Heart right ventricle (tissue), 16 donors: ENCODE data around the gene NAV1. TPM values are rescaled to one million over a fixed set of nuclear protein-coding genes. Genes with fewer than 3 reads are reported as not detected.
"Not testable (repeated sequence)": the region's sequence is repeated elsewhere in the genome, so short reads cannot be mapped to it uniquely, and the experiment has no call there.

ENCODE experiments used
- ATAC-seq, 8 donors: fragments of 200-7000 bp; cut with Tn5 transposase; one replicate each; pipeline ENCODE4 v1.9.1; 2020; ENCODE audit warnings: mild to moderate bottlenecking in 8 of 8, moderate library complexity in 8 of 8, moderate number of reproducible peaks in 1 of 8
- DNase-seq, 2 donors: peaks; one replicate each; pipeline ENCODE4 v3.0.0-alpha.2; 2020
- H3K27ac ChIP-seq, 10 donors: fragments of 200-600 bp; sonication (generic) in 2 of 10; one replicate each; pipeline versions ENCODE4 v1.5.0 to v1.8.0; 2020 to 2022; ENCODE audit warnings: mild to moderate bottlenecking in 3 of 10
- H3K27me3 ChIP-seq, 7 donors: fragments of 200-600 bp; one replicate each; pipeline ENCODE4 v1.8.0; 2021 to 2022; ENCODE audit warnings: mild to moderate bottlenecking in 2 of 7
- H3K36me3 ChIP-seq, 9 donors: fragments of 200-600 bp; sonication (generic) in 1 of 9; one replicate each; pipeline versions ENCODE4 v1.5.0 to v1.8.0; 2020 to 2022; ENCODE audit warnings: mild to moderate bottlenecking in 2 of 9
- H3K4me1 ChIP-seq, 9 donors: fragments of 200-600 bp; sonication (generic) in 1 of 9; one replicate each; pipeline versions ENCODE4 v1.5.0 to v1.8.0; 2020 to 2022; ENCODE audit warnings: mild to moderate bottlenecking in 4 of 9
- H3K4me3 ChIP-seq, 10 donors: fragments of 200-600 bp; sonication (generic) in 2 of 10; one replicate each; pipeline versions ENCODE4 v1.5.0 to v1.8.0; 2020 to 2022; ENCODE audit warnings: mild to moderate bottlenecking in 7 of 10, moderate library complexity in 2 of 10
- H3K9me3 ChIP-seq, 11 donors: fragments of 200-600 bp in 10 of 11; sonication (generic) in 2 of 11; one replicate each; pipeline versions ENCODE4 v1.5.0 to v1.8.0; 2013 to 2022; ENCODE audit warnings: mild to moderate bottlenecking in 2 of 11, control low read depth in 1 of 11, moderate library complexity in 1 of 11
- WGBS, 2 donors: extraction: QIAGEN DNeasy Blood & Tissue Kit; methylation state at CpG; one replicate each; pipeline ENCODE4 v1.1.7; 2013; ENCODE audit warnings: inconsistent platforms in 1 of 2; 5-methylcytosine and 5-hydroxymethylcytosine counted together
- intact Hi-C, 10 donors: fragments of 100-400 bp; cut with DNase I; formaldehyde crosslinking; loops; one replicate each; pipeline versions ENCODE4 v1.11.1 to v1.14.2; 2022
- polyA plus RNA-seq, 2 donors: library from polyadenylated mRNA; stranded (reverse); fragments of 200-250 nt; gene quantifications; one replicate each; pipeline ENCODE4 v1.2.3, GENCODE V29; 2013
- total RNA-seq, 10 donors: library from RNA; stranded (reverse); fragmentation: NEBNext Ultra II Directional in 3 of 10; extraction: Animal tissue kit (Norgen Biotek cat#: 25700) in 3 of 10; gene quantifications; one replicate each; pipeline versions ENCODE4 v1.2.1 to v1.2.4, GENCODE V29; 2021 to 2023
- TF ChIP-seq, protein P1 (sequence below), 9 donors: fragments of 200-600 bp; sonication (generic) in 2 of 9; IDR thresholded peaks; one replicate each; pipeline versions ENCODE4 v1.5.0 to v1.8.0; 2021 to 2022; ENCODE audit warnings: antibody characterized with exemption in 9 of 9, mild to moderate bottlenecking in 5 of 9, moderate library complexity in 1 of 9
- donor health status: Arrhythmogenic right ventricular cardiomyopathy.
- donor health status: ischemic (EF 13 %, LVEDD 7.1; RV severe dilation, severe dysfunction).
- donor health status: healthy with polysubstance abuse.
- donor health status: DM: no; HTN: yes; CAD: no.
- donor health status: DM: no; HTN: no; CAD: no.
- donor health status: ischemic (EF 25% LVEDD 6.9; RV normal size, moderate dysfunction).
- donor health status: ischemic (EF 25% LVEDD 5.7; RV mildly dilated, moderate dysfunction).
- donor health status: healthy.
- donor health status: DM: yes; HTN: yes; CAD: no.
- donor health status: Ischemic cardiomyopathy.
- donor health status: ischemic (EF 35%, LVEDD 5.7; RV mildly dilated, moderate dysfunction).
- donor health status: nonischemic (EF 11% LVEDD 7.7; RV severe dilation, severe dysfunction).
- donor health status: DM: yes; HTN: yes; CAD: no.
- donor health status: PGD.
- donor health status: ischemic (EF 29% LVEDD 5.4; RV normal size, mild dysfunction).
- donor health status: nonischemic (EF 23%, LVEDD 6.1; RV moderate dilation, normal function).

NAV1 gene
- total and polyA plus RNA-seq, 12 donors: 13.7 to 111 (median 81.8) TPM

DNA sequence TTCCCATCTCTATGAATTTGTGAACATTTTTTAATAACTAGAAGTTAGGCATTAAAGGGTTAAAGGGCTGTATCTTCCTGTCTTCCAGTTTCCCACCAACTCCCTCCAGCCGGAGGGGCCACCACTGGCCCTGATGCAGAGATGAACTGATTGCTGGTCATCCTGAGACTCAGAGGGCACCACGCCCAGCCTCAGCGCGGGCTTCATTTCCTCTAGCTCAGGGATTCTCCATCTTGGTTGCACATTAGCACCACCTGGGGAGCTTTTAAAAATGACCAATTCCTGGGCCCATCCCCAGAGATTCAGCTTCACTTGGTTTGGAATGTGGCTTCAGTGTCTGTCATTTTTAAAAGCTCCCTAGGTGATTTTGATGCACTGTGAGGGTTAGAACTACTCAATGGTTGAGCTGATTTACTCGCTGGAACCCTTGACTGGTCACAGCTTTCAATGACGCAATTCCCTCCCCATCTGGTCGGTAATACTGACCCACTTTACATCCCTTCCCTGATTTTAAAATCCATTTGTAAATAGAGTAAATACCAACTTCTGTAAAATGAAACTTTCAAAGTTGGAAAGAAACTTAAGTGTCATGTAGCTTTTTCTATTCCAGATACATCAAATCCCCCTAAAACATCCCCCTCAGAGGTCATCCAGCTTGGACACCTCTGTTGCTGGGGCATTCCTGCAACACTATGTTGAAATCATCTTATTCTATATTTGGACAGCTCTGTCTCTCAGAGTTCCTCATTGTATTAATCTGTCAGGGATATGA is 5.1 kb downstream of the NAV1 start:
- DNase-seq: no peak
- TF ChIP-seq, protein P1, sequence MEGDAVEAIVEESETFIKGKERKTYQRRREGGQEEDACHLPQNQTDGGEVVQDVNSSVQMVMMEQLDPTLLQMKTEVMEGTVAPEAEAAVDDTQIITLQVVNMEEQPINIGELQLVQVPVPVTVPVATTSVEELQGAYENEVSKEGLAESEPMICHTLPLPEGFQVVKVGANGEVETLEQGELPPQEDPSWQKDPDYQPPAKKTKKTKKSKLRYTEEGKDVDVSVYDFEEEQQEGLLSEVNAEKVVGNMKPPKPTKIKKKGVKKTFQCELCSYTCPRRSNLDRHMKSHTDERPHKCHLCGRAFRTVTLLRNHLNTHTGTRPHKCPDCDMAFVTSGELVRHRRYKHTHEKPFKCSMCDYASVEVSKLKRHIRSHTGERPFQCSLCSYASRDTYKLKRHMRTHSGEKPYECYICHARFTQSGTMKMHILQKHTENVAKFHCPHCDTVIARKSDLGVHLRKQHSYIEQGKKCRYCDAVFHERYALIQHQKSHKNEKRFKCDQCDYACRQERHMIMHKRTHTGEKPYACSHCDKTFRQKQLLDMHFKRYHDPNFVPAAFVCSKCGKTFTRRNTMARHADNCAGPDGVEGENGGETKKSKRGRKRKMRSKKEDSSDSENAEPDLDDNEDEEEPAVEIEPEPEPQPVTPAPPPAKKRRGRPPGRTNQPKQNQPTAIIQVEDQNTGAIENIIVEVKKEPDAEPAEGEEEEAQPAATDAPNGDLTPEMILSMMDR (IDR thresholded peaks at IDR 0.05): no peak
- Histone ChIP-seq H3K27ac (peak overlapping the region in 6 of 10 donors; percentile 23 to 94 (median 92)), H3K36me3 (no peaks in the 10 kb centered on the region), H3K9me3 (no peaks in the 10 kb centered on the region), H3K27me3 (peaks cover 0 to 5% (median 0%) of the 10 kb centered on the region in 7 donors), H3K4me1 (peaks cover 4 to 71% (median 43%) of the 10 kb centered on the region in 9 donors), H3K4me3 (no peak overlapping the region)
- 74 to 79% methylated on average over 7 of the region's 7 CpGs for WGBS, 2 donors
- intact Hi-C loops: no loop called here
- no peak for ATAC-seq

DNA sequence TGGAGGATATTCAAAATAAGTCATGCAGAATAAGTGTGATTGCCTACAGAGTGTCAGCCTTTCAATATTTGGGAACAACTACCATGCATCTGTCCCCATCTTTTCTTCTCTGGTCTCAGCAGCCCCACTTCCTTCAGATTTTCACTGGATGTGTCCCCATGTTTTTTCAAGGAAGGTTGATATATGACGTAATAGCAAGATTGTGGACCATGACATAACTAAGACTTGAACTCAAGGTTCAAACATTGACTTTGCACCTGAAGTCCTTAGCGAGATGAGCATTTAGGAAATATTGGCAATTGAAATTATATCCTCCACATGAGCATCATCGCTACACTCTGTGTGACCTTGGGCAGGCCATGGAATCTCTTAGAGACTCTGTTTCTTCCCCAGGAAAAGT is 5.8 kb downstream of the NAV1 start:
- Histone ChIP-seq H3K4me3 (no peak overlapping the region), H3K36me3 (no peaks in the 10 kb centered on the region), H3K9me3 (no peaks in the 10 kb centered on the region), H3K27me3 (peaks cover 0 to 3% (median 0%) of the 10 kb centered on the region in 7 donors), H3K4me1 (peaks cover 4 to 71% (median 45%) of the 10 kb centered on the region in 9 donors), H3K27ac (no peak overlapping the region)
- intact Hi-C loops: no loop called here
- no peak for ATAC-seq
- DNase-seq: no peak
- 97 to 99% methylated on average over 3 of the region's 3 CpGs for WGBS, 2 donors
- TF ChIP-seq, protein P1 (IDR thresholded peaks at IDR 0.05): no peak

GRCh38 chr1:201545851-201546492 is 7.0 kb downstream of the NAV1 start:
- peaks cover 4 to 60% (median 39%) of the 10 kb centered on the region in 9 donors for H3K4me1 ChIP-seq
- WGBS, 2 donors: 64 to 71% methylated on average over 9 of the region's 9 CpGs
- H3K4me3 ChIP-seq: no peak overlapping the region
- intact Hi-C loops: no loop called here
- no peak overlapping the region for H3K27ac ChIP-seq
- no peaks in the 10 kb centered on the region for H3K9me3 ChIP-seq
- H3K36me3 ChIP-seq: no peaks in the 10 kb centered on the region
- ATAC-seq (peak in 1 of 8 donors; percentile 5), DNase-seq (no peak)
- H3K27me3 ChIP-seq: no peaks in the 10 kb centered on the region
- TF ChIP-seq, protein P1 (IDR thresholded peaks at IDR 0.05): peak in 1 of 9 donors; percentile 5

- intact Hi-C loops, H3K4me3 ChIP-seq, H3K36me3 ChIP-seq, H3K9me3 ChIP-seq, ATAC-seq, DNase-seq, H3K27me3 ChIP-seq: not testable (repeated sequence)
- Histone ChIP-seq H3K27ac (peak overlapping the region in 2 of 10 donors; percentile 20 to 53), H3K4me1 (peaks cover 11 to 60% (median 34%) of the 10 kb centered on the region in 9 donors)
- 96 to 97% methylated on average over 5 of the region's 5 CpGs for WGBS, 2 donors
These were observed 10.6 kb downstream of the NAV1 start for GRCh38 chr1:201549522-201549921.
